Calu3 (cell line): Measurements from ENCODE around the gene GPR143. TPM values are rescaled to one million over a fixed set of nuclear protein-coding genes. Genes with fewer than 3 reads are reported as not detected.
"Not testable (repeated sequence)": the region's sequence is repeated elsewhere in the genome, so short reads cannot be mapped to it uniquely, and the experiment has no call there.

Experiments used
- Bru-seq: library from RNA; stranded (reverse); fragments of 400-500 nt; gene quantifications from one replicate; lab custom pipeline; 2021; lab: Mats Ljungman, UMichigan
- BruChase-seq, 2 experiments: library from RNA; stranded (reverse); fragments of 400-500 nt; gene quantifications; one replicate each; lab custom pipeline; 2021; lab: Mats Ljungman, UMichigan
- BruUV-seq: library from RNA; stranded (reverse); fragments of 400-500 nt; replicated peaks from 2 replicates; lab custom pipeline; 2021; lab: Mats Ljungman, UMichigan
- CTCF ChIA-PET: fragments of 300-600 bp; sonication (Branson Sonifier 250); formaldehyde crosslinking; loops from one replicate; lab custom pipeline; 2022; ENCODE audit warnings: antibody characterized with exemption; lab: Charles Lee
- DNase-seq: peaks from one replicate; pipeline ENCODE4 v3.0.0; 2022
- H3K27ac Mint-ChIP-seq: one replicate; pipeline ENCODE4 v1.8.0; 2022; ENCODE audit warnings: mixed read lengths; ENCODE audit not compliant: unreplicated experiment
- H3K27me3 Mint-ChIP-seq: one replicate; pipeline ENCODE4 v1.8.0; 2022; ENCODE audit warnings: mixed read lengths; ENCODE audit not compliant: unreplicated experiment
- H3K36me3 Mint-ChIP-seq: one replicate; pipeline ENCODE4 v1.8.0; 2022; ENCODE audit warnings: mild to moderate bottlenecking, moderate library complexity, mixed read lengths; ENCODE audit not compliant: insufficient read depth, unreplicated experiment
- H3K4me1 Mint-ChIP-seq: one replicate; pipeline ENCODE4 v1.8.0; 2022; ENCODE audit warnings: mild to moderate bottlenecking, low read depth, mixed read lengths; ENCODE audit not compliant: unreplicated experiment
- H3K4me3 Mint-ChIP-seq: one replicate; pipeline ENCODE4 v1.8.0; 2022; ENCODE audit warnings: mild to moderate bottlenecking, low read depth, moderate library complexity, mixed read lengths; ENCODE audit not compliant: unreplicated experiment
- H3K9me3 Mint-ChIP-seq: one replicate; pipeline ENCODE4 v1.8.0; 2022; ENCODE audit warnings: low read depth, mixed read lengths; ENCODE audit not compliant: unreplicated experiment
- CTCF ChIP-seq: fragments of 200-600 bp; IDR thresholded peaks from one replicate; pipeline ENCODE4 v1.8.0; 2022; ENCODE audit warnings: antibody characterized with exemption; ENCODE audit not compliant: unreplicated experiment
- intact Hi-C: fragments of 100-400 bp; cut with micrococcal nuclease; formaldehyde crosslinking; loops from one replicate; pipeline ENCODE4 v1.10.0; 2022; ENCODE audit not compliant: unreplicated experiment
- long read RNA-seq: library from polyadenylated mRNA; stranded (forward); transcript quantifications from one replicate; pipeline ENCODE4 v2.0.0, GENCODE V29; 2022
- total RNA-seq: library from RNA; stranded (reverse); gene quantifications from 2 replicates; pipeline ENCODE4 v1.2.3, GENCODE V29; 2022

GPR143 gene
- 8.3 and 8.8 TPM in 2 replicates for total RNA-seq
- Bru-seq, nascent RNA, result percentile 42 among the genes with signal in this experiment
- BruChase-seq, experiment 1, labeled RNA remaining after a 6-hour chase, result percentile 49 among the genes with signal in this experiment
- percentile 51 among the genes with signal in this experiment for BruChase-seq, experiment 2, labeled RNA remaining after a 2-hour chase
- long read RNA-seq, partial matches to known transcripts, result 1 of 22 reads
- long read RNA-seq, other reads (novel, unspliced or antisense), result 21 of 22 reads

- H3K9me3 Mint-ChIP-seq, result peaks cover 2% of the 10 kb centered on the region
- no peaks in the 10 kb centered on the region for H3K27me3 Mint-ChIP-seq
- H3K4me1 Mint-ChIP-seq, result peaks cover 11% of the 10 kb centered on the region
- CTCF ChIA-PET, result no interaction called here
- DNase-seq, result no peak
- no peak for TF ChIP-seq CTCF
- H3K27ac Mint-ChIP-seq, result no peak within 1 kb of the TSS
- no peaks in the 10 kb centered on the region for H3K36me3 Mint-ChIP-seq
- no peak within 1 kb of the TSS for H3K4me3 Mint-ChIP-seq
- BruUV-seq, result no TSS peak
- intact Hi-C loops, result no loop called here
Measured at GRCh38 chrX:9765737-9766097, at the start of gene GPR143. GPR143 (minus strand) TSS chrX:9765847; CDS start chrX:9765817, 30 bp downstream.

GRCh38 chrX:9811086-9811485 lies 45.4 kb upstream of the GPR143 start:
- H3K36me3 Mint-ChIP-seq, H3K9me3 Mint-ChIP-seq, CTCF ChIA-PET, DNase-seq, H3K4me1 Mint-ChIP-seq, H3K27me3 Mint-ChIP-seq, BruUV-seq, H3K4me3 Mint-ChIP-seq, intact Hi-C loops, H3K27ac Mint-ChIP-seq: not testable (repeated sequence)

- DNase-seq, H3K9me3 Mint-ChIP-seq, H3K27ac Mint-ChIP-seq, H3K27me3 Mint-ChIP-seq, intact Hi-C loops, CTCF ChIA-PET, H3K4me1 Mint-ChIP-seq, BruUV-seq, H3K4me3 Mint-ChIP-seq, H3K36me3 Mint-ChIP-seq: not testable (repeated sequence)
Measured at GRCh38 chrX:9809876-9810275, 44.2 kb upstream of the GPR143 start.

- no peaks in the 10 kb centered on the region for H3K4me1 Mint-ChIP-seq
- intact Hi-C loops, result no loop called here
Measured at GRCh38 chrX:9807355-9808182, 41.9 kb upstream of the GPR143 start.

More at GRCh38 chrX:9807355-9808182, 41.9 kb upstream of the GPR143 start:
- no TSS peak for BruUV-seq
- no peak overlapping the region for H3K4me3 Mint-ChIP-seq
- H3K36me3 Mint-ChIP-seq, result no peaks in the 10 kb centered on the region
- no peak overlapping the region for H3K27ac Mint-ChIP-seq
- CTCF ChIA-PET, result interaction anchor here (0.8 kb wide), 1 partner anchor 12 kb away, joined by 4 read pairs; no protein-coding TSS in a partner anchor
- H3K27me3 Mint-ChIP-seq, result no peaks in the 10 kb centered on the region
- TF ChIP-seq CTCF, result no peak
- no peaks in the 10 kb centered on the region for H3K9me3 Mint-ChIP-seq
- no peak for DNase-seq
